ENCODE results near the gene TAF4B.

GRCh38 chr18:26434887-26435286 lies 208.6 kb downstream of the TAF4B start:
- TF ChIP-seq CTCF (IDR thresholded peaks at IDR 0.05; ENCODE audit: insufficient read depth, low read length, poor library complexity, severe bottlenecking) (no peak), EZH2phosphoT487 (conservative IDR thresholded peaks at IDR 0.05; ENCODE audit: low read length) (no peak)

Measured in SU-DHL-6 (cell line).